Keratinocyte (primary cell): ENCODE data around the gene CTDSPL. TPM values are rescaled to one million over a fixed set of nuclear protein-coding genes. Genes with fewer than 3 reads are reported as not detected.

Source experiments
- DNase-seq: peaks from one replicate; pipeline ENCODE4 v3.0.0-alpha.2; 2011; ENCODE audit warnings: low read depth, missing footprints, low spot score
- FAIRE-seq: peaks from 2 replicates; lab custom pipeline; 2011; peaks lifted over from hg19 to GRCh38; lab: Jason Lieb, UNC
- H2AFZ ChIP-seq: 2 replicates; pipeline ENCODE4 v1.6.0; 2012; ENCODE audit warnings: low read length, control low read depth, inconsistent platforms; ENCODE audit not compliant: control insufficient read depth
- H3K27ac ChIP-seq: 2 replicates; pipeline ENCODE4 v1.5.1; 2011; ENCODE audit warnings: low read length; ENCODE audit not compliant: control insufficient read depth, insufficient read depth
- H3K27me3 ChIP-seq: 3 replicates; pipeline ENCODE4 v1.6.0; 2011; ENCODE audit warnings: low read length; ENCODE audit not compliant: control insufficient read depth, insufficient read depth; ENCODE audit errors: extremely low read depth
- H3K36me3 ChIP-seq, 2 experiments: 2 replicates in 1 of 2; 3 replicates in 1 of 2; pipeline ENCODE4 v1.5.1; 2011; ENCODE audit warnings: low read length in 2 of 2, mild to moderate bottlenecking in 1 of 2; ENCODE audit not compliant: control insufficient read depth in 2 of 2, insufficient read depth in 2 of 2; ENCODE audit errors: extremely low read depth in 1 of 2
- H3K4me1 ChIP-seq: 3 replicates; pipeline ENCODE4 v1.5.1; 2011; ENCODE audit warnings: low read length; ENCODE audit not compliant: control insufficient read depth, insufficient read depth; ENCODE audit errors: extremely low read depth
- H3K4me2 ChIP-seq: 3 replicates; pipeline ENCODE4 v1.6.0; 2011; ENCODE audit warnings: low read depth, low read length; ENCODE audit not compliant: control insufficient read depth, insufficient read depth; ENCODE audit errors: extremely low read depth
- H3K4me3 ChIP-seq, 3 experiments: fragments of 200-600 bp in 1 of 3; sonication (generic) in 1 of 3; 2 replicates in 2 of 3; 3 replicates in 1 of 3; pipeline ENCODE4 v1.5.1; 2011 to 2016; ENCODE audit warnings: low read length in 3 of 3, mild to moderate bottlenecking in 3 of 3, control low read depth in 2 of 3, inconsistent platforms in 1 of 3, low read depth in 1 of 3, mixed read lengths in 1 of 3, mixed run types in 1 of 3, moderate library complexity in 1 of 3; ENCODE audit not compliant: control insufficient read depth in 2 of 3, insufficient read depth in 2 of 3; ENCODE audit errors: extremely low read depth in 1 of 3
- H3K79me2 ChIP-seq: 2 replicates; pipeline ENCODE4 v1.6.0; 2012; ENCODE audit warnings: low read length; ENCODE audit not compliant: control insufficient read depth, insufficient read depth
- H3K9ac ChIP-seq: 3 replicates; pipeline ENCODE4 v1.6.0; 2011; ENCODE audit warnings: low read length; ENCODE audit not compliant: control insufficient read depth, insufficient read depth; ENCODE audit errors: extremely low read depth
- H3K9me1 ChIP-seq: 3 replicates; pipeline ENCODE4 v1.6.0; 2011; ENCODE audit warnings: low read length; ENCODE audit not compliant: control insufficient read depth, insufficient read depth; ENCODE audit errors: extremely low read depth
- H3K9me3 ChIP-seq: 2 replicates; pipeline ENCODE4 v1.5.1; 2012; ENCODE audit warnings: low read depth, low read length; ENCODE audit not compliant: control insufficient read depth
- H4K20me1 ChIP-seq: 3 replicates; pipeline ENCODE4 v1.6.0; 2011; ENCODE audit warnings: low read length; ENCODE audit not compliant: control insufficient read depth, insufficient read depth; ENCODE audit errors: extremely low read depth
- EZH2 ChIP-seq: IDR thresholded peaks from one replicate; pipeline ENCODE4 v1.6.1; 2012; ENCODE audit warnings: inconsistent platforms, mild to moderate bottlenecking, low read length, moderate library complexity
- dilution Hi-C: fragments of 300-500 bp; cut with MboI; formaldehyde crosslinking; loops from one replicate; pipeline ENCODE4 v1.7.0; 2020; ENCODE audit warnings: low sequenced_read_pairs; ENCODE audit not compliant: extremely low pct_ligation_motif_present
- polyA plus RNA-seq, 5 experiments: library from polyadenylated mRNA; depleted of rRNA in 3 of 5; stranded (reverse) in 3 of 5; stranded (forward) in 1 of 5; unstranded in 1 of 5; fragments of >200 nt; gene quantifications; 1 replicate in 1 of 5; 2 replicates in 3 of 5; 3 replicates in 1 of 5; pipeline versions ENCODE4 v1.2.1 to v1.2.3, GENCODE V29; 2011 to 2012; ENCODE audit warnings: missing spikeins in 2 of 5, low read depth in 1 of 5, low replicate concordance in 1 of 5
- TF ChIP-seq, protein P1 (sequence below), 3 experiments: IDR thresholded peaks in 1 of 3; conservative IDR thresholded peaks in 1 of 3; optimal IDR thresholded peaks in 1 of 3; 2 replicates in 2 of 3; 3 replicates in 1 of 3; pipeline versions ENCODE3 to v1.5.1; 2011; ENCODE audit warnings: low read length in 3 of 3, mild to moderate bottlenecking in 3 of 3, moderate library complexity in 2 of 3, control low read depth in 1 of 3, inconsistent platforms in 1 of 3; ENCODE audit not compliant: insufficient read depth in 2 of 3; ENCODE audit errors: extremely low read depth in 1 of 3

Gene CTDSPL
- polyA plus RNA-seq, 1 donor (not counting 4 experiments of a cell fraction or from before 2014, with no cell fraction given): 83.2 TPM

GRCh38 chr3:38015485-38015884 is 153.8 kb downstream of the CTDSPL start:
- Histone ChIP-seq H3K9ac (no peak overlapping the region), H3K4me3 (no peak overlapping the region), H3K4me1 (no peaks in the 10 kb centered on the region), H3K27me3 (no peaks in the 10 kb centered on the region), H3K9me1 (no peaks in the 10 kb centered on the region), H3K36me3 (peaks cover 13 to 31% of the 10 kb centered on the region in 2 experiments), H3K9me3 (peaks cover 4% of the 10 kb centered on the region), H3K27ac (no peak overlapping the region), H4K20me1 (no peaks in the 10 kb centered on the region), H2AFZ (no peak overlapping the region), H3K79me2 (no peaks in the 10 kb centered on the region), H3K4me2 (no peak overlapping the region)
- no peak for FAIRE-seq
- dilution Hi-C loops: no loop called here
- no peak for DNase-seq
- no peak for TF ChIP-seq EZH2
- TF ChIP-seq, protein P1, sequence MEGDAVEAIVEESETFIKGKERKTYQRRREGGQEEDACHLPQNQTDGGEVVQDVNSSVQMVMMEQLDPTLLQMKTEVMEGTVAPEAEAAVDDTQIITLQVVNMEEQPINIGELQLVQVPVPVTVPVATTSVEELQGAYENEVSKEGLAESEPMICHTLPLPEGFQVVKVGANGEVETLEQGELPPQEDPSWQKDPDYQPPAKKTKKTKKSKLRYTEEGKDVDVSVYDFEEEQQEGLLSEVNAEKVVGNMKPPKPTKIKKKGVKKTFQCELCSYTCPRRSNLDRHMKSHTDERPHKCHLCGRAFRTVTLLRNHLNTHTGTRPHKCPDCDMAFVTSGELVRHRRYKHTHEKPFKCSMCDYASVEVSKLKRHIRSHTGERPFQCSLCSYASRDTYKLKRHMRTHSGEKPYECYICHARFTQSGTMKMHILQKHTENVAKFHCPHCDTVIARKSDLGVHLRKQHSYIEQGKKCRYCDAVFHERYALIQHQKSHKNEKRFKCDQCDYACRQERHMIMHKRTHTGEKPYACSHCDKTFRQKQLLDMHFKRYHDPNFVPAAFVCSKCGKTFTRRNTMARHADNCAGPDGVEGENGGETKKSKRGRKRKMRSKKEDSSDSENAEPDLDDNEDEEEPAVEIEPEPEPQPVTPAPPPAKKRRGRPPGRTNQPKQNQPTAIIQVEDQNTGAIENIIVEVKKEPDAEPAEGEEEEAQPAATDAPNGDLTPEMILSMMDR (optimal IDR thresholded peaks at IDR 0.05 in 1 of 3, IDR thresholded peaks at IDR 0.05 in 1 of 3, conservative IDR thresholded peaks at IDR 0.05 in 1 of 3; ENCODE audit: extremely low read depth in 1 of 3, insufficient read depth in 2 of 3, low read length in 3 of 3): no peak

- no peaks in the 10 kb centered on the region for H3K9me1 ChIP-seq
- H3K4me2 ChIP-seq: no peak overlapping the region
- no peak overlapping the region for H3K27ac ChIP-seq
- H3K4me1 ChIP-seq: no peaks in the 10 kb centered on the region
- no peak for FAIRE-seq
- no peak for DNase-seq
- no peak overlapping the region for H2AFZ ChIP-seq
- H3K9me3 ChIP-seq: peaks cover 4% of the 10 kb centered on the region
- no peak overlapping the region for H3K4me3 ChIP-seq
- H3K36me3 ChIP-seq: peaks cover 13 to 29% of the 10 kb centered on the region in 2 experiments
- no peaks in the 10 kb centered on the region for H4K20me1 ChIP-seq
- TF ChIP-seq EZH2: no peak
- TF ChIP-seq, protein P1 (optimal IDR thresholded peaks at IDR 0.05 in 1 of 3, IDR thresholded peaks at IDR 0.05 in 1 of 3, conservative IDR thresholded peaks at IDR 0.05 in 1 of 3; ENCODE audit: extremely low read depth in 1 of 3, insufficient read depth in 2 of 3, low read length in 3 of 3): no peak
- dilution Hi-C loops: no loop called here
- H3K79me2 ChIP-seq: no peaks in the 10 kb centered on the region
- no peaks in the 10 kb centered on the region for H3K27me3 ChIP-seq
- no peak overlapping the region for H3K9ac ChIP-seq
Observed at GRCh38 chr3:38015984-38016383, 154.3 kb downstream of the CTDSPL start.
